HG03159 (cell line): ENCODE measurements around the gene TRPM8.

Source experiments
- ATAC-seq: cut with Tn5 transposase; IDR thresholded peaks from one replicate; pipeline ENCODE4 v1.9.1; 2021; ENCODE audit warnings: mild to moderate bottlenecking, moderate library complexity; ENCODE audit not compliant: unreplicated experiment

TRPM8 gene

GRCh38 chr2:234038076-234038802 is 121.1 kb downstream of the TRPM8 start:
- ATAC-seq: no peak

DNA sequence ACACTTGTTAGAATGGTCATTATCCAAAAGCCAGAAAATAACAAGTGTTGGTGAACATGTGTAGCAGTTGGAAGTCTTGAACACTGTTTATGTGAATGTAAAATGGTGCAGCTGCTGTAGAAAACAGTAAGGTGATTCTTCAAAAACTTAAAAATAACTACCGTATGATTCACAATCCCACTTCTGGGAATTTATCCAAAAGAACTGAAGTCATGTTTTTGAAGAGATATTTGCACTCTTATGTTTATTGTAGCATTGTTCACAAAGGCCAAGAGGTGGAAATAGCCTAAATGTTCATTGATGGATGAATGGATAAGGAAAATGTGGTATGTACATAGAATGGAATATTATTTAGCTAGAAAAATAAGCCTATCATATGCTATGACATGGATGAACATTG is 127.0 kb downstream of the TRPM8 start:
- ATAC-seq: no peak

- no peak for ATAC-seq
Observed at GRCh38 chr2:234046521-234046920, 129.3 kb downstream of the TRPM8 start.

DNA sequence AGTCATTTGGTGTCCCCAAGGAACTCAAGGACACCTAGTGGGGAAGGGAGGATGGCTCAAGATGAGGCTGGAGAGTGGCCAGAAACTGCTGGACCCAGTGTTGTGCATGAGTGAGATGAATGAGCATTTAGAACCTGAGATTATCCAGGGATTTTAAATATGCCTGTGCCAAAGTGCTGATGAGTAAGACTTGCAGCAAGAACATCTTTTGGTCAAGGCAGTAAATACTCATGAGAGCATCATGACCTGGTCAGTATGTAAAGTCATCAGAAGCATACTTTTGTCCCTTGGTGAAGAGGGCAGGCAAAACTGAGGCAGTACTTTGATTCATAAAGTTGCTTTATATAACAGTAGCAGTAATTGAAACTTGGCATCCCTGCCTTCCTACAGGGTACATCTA is 130.2 kb downstream of the TRPM8 start:
- ATAC-seq: no peak

DNA sequence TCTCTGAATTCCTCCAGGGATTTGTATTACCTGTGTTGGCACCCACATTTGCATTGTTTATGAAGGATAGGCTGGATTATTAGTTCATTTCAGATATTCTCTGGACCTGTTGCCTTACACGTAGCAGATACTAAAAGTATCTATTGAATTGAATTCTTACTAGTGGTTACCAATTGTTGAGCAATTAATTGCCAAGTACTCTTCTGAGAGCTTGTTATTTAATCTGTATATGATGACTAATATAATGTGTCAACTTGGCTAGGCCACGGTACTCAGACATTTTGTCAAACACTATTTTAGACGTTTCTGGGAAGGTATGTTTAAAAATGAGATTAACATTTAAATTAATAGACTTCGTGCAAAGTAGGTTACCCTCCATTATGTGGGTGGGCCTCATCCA is 130.9 kb downstream of the TRPM8 start:
- ATAC-seq: no peak

DNA sequence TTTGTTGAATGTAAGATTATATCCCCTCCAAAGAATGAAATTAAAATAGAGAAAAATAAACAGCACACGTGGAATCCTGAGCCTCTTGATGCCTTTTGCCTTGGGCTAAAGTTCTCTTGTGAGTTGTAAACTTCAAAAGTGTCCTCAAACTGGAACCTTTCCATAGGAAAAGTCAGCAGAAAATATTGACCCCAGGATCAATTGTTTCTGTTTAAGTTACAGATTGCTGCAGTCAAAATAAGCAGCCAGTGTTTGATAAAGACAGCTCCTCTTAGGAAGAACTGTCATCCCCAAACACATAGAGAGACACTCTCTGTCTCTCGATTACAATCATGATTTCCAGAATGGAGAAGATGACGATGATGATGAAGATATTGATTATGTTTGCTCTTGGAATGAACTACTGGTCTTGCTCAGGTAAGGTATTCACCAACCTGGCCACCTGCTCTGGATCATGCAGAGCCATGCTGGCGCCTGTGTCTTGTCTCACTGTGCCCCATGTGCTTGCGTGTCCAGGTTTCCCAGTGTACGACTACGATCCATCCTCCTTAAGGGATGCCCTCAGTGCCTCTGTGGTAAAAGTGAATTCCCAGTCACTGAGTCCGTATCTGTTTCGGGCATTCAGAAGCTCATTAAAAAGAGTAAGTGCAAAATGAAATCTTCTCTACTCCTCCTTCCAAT is 133.4 kb downstream of the TRPM8 start, which contains the start of gene SPP2:
SPP2 (plus strand) TSS at position 248 of the 681 bp plus-strand sequence; CDS start at position 333, 85 bp downstream.
- no peak for ATAC-seq

GRCh38 chr2:234051374-234052070 is 134.3 kb downstream of the TRPM8 start:
- ATAC-seq: no peak

DNA sequence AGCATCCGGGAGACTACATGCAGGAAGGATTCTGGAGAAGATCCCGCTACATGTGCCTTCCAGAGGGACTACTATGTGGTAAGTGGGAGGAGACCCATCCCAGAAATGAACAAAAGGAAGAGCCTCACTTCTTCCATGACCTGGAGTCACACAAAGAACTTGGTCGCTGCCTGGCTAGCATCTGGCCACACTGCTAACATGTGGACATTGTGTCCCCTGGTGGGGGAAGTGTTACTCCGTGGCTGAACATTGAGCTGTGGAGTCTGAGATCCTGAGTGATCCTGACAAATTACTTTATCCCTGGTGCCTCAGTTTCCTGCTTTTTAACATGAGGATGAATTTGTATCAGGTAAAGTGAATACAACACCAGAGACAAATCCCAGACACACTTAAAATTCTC is 141.7 kb downstream of the TRPM8 start:
- no peak for ATAC-seq

GRCh38 chr2:234060236-234060635 is 143.1 kb downstream of the TRPM8 start:
- no peak for ATAC-seq

DNA sequence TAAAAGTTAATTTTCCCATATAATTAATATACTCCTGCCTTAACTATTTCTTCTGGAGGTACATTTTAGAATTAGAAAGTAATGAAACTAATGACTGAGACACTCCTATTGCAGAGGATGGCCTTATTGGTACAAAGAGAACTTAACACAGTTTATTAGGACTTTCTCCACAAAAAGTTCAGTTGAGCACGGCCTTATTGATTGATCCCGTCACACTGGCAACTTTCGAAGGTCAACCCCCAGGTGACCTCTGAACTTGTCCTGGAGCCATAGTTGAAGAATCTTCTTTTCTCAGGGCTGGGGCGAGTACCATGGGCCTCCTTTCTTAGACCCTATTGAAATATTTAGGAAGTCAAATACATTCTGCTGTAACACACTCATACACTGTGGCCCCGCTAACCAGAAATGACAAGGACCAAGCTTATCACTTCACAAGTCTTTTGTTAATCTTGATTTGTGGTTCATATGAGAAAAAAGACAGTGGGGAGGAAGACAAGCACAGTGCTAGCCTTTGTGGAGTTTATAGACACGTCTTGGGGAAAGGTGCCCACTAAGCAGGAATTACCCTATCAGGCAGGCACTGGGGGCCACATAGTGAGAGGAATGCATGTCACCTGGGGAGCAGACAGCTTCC is 144.6 kb downstream of the TRPM8 start:
- no peak for ATAC-seq

- no peak for ATAC-seq
Observed at GRCh38 chr2:234066587-234066986, 149.4 kb downstream of the TRPM8 start.
